ENCODE data around the gene PSKH1.
"Not testable (repeated sequence)": the region's sequence is repeated elsewhere in the genome, so short reads cannot be mapped to it uniquely, and the experiment has no call there.

The PSKH1 gene

DNA sequence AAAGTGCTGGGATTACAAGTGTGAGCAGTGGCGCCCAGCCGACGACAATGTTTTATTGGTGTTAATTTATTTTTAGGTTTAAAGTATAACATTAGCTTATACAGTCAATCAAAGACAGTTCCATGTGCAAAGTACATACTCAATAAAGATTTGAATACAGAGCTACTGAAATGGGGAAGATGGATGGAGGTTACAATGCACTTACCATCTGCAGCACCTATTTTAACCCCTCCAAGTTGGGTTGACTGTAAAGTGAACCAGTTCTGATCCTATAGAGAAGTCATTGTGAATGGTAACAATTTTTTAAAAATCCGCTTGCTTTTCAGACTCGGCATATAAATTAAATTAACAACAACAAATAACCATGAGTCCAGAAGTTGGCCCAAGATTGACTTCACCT is 679 bp upstream of the PSKH1 start:
- DNase-seq: no peak

DNA sequence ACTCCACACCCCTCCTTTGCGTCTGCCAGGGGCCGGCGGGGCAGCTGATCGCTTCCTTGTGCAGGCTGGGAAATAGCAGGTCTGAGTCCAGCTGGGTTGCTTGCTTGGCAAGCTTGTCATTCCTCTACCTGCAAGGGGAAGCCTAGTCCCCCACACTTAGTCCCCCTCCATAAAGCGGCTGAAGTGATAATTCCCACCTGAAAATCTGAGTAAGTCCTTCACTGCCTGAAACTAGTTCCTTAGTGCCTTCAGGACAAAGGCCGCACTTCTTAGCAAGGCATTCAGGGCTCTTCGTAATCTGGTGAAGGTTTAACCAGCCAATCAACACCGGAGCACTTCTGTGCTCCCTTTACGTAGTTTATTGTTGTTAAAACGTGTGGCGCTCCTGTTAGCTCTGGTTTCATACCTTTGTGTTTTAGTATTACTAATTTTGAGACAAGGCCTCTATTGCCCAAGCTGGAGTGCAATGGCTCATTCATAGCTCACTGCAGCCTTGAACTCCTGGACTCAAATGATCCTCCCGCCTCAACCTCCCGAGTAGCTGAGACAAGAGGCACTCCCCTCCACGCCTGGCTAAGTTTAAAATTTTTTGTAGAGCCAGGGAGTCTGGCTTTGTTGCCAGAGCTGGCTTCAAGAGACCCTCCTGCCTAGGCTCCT is 817 bp downstream of the PSKH1 start:
- DNase-seq: no peak

DNA sequence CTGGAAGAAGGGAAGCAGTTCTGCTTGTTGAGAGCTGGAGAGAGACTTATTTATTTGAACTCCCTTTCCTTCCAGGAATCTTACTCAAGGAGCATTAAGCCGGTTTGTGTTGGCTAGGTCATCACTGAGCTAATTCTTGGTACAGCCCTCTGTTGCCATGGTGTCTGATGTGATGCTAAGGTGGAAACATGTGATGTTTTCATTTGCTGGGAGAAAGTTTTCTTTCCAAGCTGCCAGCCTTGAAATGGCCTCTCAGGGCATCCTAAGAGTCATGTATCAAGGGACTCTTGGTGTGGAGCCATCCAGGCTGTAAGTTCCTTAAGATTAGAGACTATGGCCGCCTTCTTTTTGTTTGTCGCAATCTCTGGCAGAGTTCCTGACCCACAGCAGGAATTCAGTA is 4.2 kb downstream of the PSKH1 start:
- no peak for DNase-seq

DNA sequence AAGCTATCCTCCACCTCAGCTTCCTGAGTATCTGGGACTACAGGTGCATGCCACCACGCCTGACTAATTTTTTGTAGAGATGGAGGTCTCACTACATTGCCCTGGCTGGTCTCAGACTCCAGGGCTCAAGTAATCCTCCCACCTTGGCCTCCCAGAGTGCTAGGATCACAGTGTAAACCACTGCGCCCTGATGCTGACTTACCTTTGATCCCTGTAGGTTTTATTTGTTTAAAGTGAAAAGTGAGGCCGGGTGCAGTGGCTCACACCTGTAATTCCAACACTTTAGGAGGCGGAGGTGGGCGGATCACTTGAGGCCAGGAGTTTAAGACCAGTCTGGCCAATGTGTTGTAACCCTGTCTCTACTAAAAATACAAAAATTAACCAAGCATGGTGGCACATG is 8.7 kb downstream of the PSKH1 start:
- no peak for DNase-seq

DNA sequence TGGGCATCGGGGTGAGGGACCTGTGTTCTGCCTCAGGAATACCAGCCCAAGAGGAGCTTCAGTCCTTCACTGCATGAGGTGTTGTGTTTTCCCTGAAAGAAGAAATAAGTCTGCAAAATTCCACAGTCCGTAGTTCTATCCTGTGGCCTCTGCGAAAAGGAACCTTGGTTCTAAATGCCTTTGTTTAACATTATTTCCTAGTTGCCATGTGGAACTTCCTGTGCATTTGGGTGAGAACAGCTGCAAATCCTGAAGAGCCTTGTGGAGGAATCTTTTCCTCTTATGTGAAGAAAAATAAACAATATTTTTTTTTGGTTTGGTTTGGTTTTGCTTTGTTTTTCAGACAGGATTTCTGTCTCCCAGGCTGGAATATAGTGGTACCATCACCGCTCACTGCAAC is 9.8 kb downstream of the PSKH1 start:
- DNase-seq: no peak

DNA sequence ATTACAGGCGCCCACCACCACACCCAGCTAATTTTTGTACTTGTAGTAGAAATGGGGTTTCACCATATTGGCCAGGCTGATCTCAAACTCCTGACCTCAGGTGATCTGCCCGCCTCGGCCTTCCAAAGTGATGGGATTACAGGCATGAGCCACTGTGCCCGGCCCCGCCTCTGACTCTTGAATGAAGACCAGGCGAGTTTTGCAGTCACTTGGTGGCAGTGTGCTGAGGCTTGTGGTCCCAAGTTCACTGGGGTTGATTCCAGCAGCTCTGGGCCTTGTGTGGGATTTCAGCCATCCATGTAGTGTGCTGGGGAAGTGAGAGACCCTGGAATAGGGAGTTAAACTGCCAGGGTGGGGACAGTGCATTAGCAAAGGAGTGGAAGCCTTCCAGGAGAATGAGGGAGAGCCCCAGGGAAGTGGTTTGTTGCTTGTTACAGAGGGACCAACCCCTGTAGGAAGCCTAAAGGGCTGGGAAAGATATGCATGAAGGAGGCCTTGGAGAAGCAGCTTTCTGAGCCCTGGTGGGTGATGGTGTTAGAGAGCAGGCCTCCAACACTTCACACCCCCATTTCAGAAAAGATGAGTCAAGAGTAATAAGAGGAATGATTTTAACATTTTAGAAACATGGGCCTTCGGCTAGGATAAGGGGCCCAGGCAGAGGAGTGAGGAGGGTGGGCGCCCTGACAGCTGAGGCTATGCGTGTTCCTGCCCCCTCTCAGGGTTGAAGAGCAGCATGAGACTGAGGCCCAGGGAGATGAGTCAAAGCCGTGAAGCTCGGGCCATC is 14.5 kb downstream of the PSKH1 start:
- DNase-seq: no peak

DNA sequence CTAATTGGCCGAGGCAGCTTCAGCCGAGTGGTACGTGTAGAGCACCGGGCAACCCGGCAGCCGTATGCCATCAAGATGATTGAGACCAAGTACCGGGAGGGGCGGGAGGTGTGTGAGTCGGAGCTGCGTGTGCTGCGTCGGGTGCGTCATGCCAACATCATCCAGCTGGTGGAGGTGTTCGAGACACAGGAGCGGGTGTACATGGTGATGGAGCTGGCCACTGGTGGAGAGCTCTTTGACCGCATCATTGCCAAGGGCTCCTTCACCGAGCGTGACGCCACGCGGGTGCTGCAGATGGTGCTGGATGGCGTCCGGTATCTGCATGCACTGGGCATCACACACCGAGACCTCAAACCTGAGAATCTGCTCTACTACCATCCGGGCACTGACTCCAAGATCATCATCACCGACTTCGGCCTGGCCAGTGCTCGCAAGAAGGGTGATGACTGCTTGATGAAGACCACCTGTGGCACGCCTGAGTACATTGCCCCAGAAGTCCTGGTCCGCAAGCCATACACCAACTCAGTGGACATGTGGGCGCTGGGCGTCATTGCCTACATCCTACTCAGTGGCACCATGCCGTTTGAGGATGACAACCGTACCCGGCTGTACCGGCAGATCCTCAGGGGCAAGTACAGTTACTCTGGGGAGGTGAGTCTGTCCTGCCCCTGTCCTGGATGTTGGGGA is 16.1 kb downstream of the PSKH1 start:
- no peak for DNase-seq

DNA sequence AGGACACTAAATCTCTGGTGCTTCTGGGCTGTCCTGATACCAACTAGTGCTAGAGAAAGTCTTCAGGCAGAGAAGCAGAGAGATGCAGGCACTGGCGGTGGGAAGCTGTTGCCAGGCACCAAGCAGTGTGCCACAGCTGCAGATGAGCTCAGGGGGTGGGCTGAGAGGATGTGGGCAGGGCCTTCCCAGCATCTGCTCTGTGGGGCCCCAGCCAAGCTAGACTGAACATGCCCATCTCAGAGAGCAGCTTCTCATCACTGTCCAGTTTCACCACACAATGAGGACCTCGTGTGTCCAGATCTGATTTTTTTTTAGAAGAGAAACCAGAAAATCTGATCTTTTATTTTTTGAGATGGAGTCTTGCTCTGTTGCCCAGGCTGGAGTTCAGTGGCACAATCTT is 17.1 kb downstream of the PSKH1 start:
- peak in 1 of 2 experiments; percentile 39 for DNase-seq

DNA sequence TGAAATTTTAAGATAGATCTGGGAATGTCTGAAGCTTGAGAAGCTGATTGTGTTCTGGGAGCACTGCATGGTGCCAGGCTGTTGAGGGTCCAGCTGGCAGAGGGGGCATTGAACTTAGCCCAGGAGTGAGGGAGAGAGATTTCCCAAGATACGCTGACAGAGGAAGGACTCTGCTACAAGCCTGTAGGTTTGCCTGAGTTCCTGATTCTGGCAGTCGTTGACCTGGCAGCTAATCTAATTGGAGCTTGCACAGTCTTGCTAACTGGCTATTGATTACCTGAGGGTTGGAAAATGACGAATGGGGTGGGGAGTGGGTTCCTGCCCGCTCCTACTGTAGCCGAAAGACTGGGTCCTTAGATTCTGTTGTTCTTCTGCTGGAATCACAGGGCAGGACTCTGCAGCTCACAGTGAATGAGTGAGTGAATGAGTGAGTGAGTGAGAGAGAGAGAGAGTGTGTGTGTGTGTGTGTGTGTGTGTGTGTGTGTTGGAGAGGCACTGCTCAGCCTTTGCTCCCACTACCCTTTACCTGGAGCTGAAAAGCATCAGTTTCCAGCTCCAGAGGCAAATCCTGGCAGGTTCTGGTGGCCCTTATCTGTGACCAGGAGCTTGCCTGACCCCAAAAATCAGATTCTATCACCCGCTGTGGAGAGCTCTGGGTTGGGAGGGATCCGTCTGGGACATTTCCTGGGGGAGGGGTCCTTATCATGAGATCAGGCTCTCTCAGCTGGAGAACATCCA is 21.9 kb downstream of the PSKH1 start:
- no peak for DNase-seq

DNA sequence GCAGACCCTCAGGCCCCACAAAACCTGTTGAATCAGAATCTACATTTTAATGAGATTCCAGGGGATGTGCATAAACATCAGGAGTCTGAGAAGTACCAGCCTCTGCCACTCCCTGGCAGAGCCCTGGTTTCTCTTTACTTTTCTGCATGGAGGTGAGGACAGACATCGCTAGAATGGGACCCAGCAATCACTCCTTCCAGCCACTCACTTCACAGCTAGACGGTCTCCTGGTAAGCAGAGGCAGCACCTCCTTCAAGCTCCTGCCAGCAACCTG is 22.4 kb downstream of the PSKH1 start:
- DNase-seq: not testable (repeated sequence)

DNA sequence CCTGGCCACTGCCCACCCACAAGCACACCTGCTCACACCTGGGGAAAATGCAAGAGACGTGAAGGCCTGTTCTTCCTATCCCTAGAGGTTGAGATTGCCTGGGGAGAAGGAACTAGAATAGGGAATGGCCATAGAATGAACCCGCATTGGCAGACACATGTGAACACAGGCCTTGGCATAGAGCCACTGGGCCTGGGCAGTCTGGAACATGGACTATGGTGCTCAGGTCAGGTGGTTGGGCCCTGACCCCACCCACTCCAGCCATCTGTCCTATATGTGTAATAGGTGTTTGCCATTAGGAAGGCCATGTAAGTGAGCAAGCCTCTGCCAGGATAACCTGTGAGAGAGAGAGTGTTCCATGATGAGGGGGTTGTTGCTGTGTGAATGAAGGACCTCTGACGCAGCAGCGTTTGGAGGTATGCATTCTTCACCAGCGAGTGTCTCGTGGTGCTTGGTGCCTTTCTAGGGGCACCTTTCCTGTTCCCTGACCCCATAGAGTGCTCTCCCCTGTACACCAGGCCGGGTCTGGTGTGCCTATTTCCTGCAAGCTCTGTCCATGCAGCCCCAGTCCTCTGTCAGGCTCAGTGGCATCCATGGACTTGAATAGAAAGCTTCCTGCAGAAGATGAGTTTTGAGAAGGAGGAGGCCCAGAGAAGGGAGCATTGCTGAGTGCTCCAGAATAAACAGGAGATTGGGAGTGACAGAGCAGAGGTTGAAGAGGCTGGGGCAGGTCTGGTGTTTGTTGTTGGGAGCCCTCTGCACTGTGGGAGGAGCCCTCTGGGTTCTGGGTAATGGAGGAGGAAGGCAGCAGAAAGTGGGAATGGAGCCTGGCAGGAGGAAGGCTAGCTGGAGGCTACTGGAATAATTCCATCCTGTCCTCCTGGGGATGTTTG is 23.0 kb downstream of the PSKH1 start:
- DNase-seq: no peak

DNA sequence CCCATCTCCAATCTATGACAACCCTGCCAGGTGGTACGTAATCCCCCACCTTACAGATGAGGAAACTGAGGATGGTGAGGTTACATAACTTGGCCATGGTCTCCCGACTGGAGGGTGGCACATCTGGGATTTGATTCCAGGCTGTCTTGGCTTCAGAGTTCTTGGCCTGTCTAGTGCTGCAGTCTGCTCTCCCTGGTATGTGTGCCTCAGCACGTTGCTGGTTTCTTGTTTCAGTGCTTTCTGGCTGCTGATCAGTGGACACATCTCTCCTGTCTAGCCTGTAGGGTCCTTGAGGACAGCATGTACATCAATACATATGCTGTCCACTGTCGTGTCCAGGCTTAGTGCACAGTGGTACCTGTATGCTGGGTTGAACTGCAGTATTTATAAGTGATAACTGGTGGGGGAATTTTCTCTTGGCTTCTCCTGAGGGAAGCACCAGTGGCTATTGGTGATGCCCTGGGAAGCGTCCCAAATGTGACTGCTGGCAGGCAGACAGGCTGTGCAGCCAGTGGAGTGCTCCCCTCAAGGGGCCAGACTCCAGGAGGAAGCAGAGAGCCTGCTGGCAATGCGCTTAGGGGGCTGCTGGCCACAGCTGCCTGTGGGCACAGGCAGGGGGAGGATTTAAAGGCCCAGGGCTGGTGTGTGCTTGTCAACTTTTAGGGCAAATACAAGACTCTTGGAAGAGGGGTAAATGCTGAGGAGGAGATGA is 24.2 kb downstream of the PSKH1 start:
- no peak for DNase-seq

DNA sequence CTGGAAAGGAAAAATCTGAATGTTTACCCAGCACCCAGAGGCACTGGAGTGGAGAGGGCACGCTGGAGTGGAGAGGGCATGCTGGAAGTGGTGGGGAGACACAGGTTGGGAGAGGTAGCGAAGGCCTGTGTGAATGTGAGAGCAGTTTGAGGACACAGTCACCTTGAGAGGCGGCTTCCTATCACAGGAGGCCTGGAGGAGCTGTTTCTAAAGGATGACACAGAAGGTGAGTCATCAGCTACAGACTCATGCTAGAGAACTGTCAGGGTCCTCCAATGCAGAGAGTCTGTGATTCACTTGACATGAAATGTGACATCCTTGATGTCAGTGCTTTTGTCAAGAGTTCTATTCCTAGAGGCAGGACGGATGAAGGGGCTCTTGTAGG is 24.8 kb downstream of the PSKH1 start:
- DNase-seq: peak; percentile 35 to 37

DNA sequence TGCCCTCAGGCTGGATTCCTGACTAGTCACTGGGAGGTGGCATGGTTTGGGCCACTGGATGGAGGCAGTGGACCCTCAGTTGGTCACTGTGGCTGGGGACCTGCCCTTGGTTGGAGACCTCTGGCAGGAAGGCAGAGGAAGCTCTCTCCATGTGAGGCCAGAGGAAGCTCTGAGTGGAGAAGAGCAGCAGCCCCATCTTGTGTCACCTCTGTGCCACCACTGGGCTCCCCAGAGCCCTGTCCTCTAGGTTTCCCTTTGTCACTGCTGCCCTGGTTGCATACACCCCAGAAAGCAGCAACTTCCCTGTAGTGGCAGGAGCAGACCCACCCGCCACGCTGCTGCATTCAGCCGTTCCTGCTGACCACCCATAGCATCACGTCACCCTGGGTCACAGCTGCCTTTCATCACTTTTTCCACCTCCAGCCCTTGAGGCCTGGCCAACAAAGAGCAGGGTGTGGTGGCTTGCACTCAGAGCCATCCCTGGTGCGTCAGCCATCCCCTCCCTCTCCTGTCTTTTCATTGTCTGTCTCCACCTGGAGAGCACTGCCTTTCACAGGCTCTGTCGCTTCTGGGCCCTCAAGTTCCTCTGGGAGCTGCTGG is 26.7 kb downstream of the PSKH1 start:
- DNase-seq: peak in 1 of 2 experiments; percentile 18

DNA sequence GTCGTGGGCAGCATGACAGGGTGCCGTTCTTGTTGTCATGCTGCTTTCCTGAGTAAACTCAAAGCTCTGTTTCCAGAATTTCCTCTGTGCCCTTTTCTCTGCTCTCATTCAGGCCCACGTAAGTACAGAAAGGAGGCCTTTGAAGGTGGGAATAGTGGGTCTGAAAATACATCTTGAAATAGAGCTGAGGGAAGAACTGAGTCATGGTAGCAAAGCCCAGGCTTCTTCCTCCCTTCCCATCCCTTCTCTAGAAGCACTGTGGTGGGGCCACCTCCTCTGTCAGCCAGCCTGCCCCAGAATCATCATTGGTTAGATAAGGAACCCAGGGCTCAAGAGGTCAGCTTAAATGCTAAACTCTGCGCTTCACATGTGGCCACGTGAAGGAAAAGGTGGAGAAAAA is 29.2 kb downstream of the PSKH1 start:
- DNase-seq: no peak

DNA sequence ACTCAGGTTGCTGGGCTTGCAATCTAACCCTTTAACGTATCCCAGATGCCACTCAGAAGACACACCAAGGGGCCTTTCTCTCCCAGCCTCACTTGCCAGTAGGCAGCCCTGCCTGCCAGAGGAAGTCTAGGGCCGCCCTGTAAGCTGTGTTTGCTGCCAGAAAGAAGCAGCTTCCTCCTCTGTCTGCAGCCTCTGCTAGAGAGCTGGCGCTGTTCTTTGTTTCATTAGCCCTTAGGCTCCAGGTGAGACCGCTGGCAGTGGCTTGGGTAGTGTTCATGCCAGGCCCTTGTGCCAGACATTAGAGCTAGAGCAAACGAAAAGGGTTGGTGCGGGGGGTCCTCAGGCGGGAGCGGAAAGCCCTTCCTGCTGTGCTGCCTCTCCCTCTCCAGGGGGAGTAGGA is 29.7 kb downstream of the PSKH1 start:
- peak; percentile 47 to 70 for DNase-seq

DNA sequence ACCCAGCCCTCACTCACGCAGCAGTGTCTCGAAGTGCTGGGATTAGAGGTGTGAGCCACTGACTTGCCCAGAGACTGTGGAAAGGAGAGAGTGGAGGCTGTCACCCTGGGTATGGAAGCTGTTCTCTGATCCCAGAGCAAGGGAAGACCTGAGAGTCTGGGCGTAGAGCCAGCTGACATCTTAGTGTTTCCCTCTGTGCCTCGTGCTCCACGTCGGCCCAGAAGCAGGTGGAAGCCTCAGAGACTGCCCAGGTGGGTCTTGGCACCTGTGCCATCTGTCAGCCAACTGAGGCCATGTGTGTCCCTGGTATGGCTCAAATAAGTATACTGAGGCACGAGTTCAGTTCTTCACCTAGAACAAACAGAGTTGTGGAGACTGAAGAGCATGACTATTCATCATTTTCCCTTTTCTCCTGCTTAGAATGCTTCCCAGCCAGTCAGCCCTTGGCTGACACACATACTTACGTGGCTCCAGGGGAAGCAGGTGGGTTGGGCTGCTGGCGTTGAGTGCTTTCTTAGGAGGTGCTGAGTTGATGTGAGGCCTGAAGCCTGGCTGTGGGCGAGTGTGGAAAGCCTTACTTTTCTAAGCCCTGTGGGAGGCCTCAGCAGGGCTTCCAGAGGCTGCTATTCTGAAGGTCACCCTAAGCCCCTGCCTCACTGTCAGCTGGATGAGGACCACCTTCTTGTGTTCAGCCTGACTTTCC is 30.5 kb downstream of the PSKH1 start:
- peak; percentile 60 to 69 for DNase-seq

DNA sequence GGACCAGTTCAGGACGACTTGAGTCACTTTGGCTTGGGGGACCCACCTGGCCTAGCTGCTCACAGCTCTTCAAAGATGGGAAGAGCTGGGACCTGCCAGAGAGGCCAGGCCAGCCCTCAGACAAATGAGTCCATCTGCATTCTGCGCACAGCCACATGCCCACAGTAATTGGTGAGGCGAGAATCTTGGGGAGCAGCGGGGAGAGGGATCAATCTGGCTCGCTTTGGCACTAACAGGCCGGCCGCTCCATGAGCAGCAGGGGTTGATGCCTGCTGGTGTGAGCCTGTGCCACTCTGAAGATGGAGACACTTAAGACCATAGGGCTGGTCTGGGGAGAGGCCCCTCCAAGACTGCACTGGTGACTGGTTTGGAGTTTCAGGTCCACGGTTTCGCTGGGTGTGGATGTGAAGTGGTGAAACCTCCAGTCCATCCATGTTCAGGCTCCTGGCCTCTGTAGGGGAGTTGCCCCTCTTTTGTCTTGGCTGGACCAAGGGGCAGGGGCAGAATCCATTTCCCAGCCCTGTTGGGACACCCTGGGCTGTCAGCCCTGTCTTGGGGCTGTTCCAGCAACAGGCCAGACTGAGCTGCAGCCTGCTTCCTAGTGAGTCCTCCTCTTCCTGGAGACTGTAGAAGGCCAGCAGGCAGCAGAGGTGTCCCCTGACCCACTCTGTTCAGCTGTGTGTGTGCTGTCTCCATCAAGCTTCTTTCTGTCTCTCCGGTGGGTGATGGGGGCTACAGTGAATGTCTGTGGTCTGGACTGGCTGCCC is 31.3 kb downstream of the PSKH1 start:
- DNase-seq: no peak

DNA sequence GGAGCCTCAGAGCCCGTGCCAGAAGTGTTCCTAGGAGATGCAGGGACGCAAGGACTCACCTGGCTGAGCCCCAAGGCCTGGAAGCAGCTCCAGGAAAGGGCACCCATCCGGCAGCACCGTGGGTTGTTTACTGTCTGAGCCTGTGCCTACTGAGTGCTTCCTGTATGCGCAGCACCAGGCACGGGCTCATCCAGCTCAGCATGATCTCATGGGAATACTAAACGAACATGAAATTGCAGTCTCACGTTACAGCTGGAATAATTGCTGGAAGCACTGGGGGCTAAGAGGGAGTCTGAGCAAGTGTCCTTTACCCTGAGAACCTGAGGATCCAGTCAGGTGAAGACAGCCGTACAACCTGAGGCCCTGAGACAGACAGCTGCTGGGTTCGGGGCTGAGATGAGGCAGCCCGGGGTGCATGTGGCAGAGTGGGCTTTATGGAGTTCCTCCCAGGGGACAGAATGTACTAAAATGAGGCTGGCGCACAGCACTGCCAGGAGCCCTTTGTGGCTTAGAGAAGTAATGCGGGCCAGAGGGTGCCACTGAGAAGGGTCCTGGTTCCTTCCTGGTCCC is 33.2 kb downstream of the PSKH1 start:
- DNase-seq: peak; percentile 57 to 73

Measured in SHP77 (cell line).